Endothelial cell of umbilical vein (primary cell): ENCODE results near the gene SLC37A1.

Source experiments
- GATA2 ChIP-seq: IDR thresholded peaks from 2 replicates; pipeline ENCODE4 v1.7.0; 2011; ENCODE audit warnings: low read depth, mild to moderate bottlenecking, moderate library complexity, mixed read lengths, low read length; ENCODE audit not compliant: insufficient read length, insufficient read depth
- TF ChIP-seq, protein P1 (sequence below), 2 donors: IDR thresholded peaks; 1 replicate in 1 of 2; 2 replicates in 1 of 2; pipeline ENCODE4 v1.5.1; 2011; ENCODE audit warnings: low read length in 2 of 2, mild to moderate bottlenecking in 2 of 2, moderate library complexity in 2 of 2, control low read depth in 1 of 2, inconsistent platforms in 1 of 2, low read depth in 1 of 2; ENCODE audit not compliant: insufficient read depth in 1 of 2; ENCODE audit errors: extremely low read depth in 1 of 2

- TF ChIP-seq, protein P1, sequence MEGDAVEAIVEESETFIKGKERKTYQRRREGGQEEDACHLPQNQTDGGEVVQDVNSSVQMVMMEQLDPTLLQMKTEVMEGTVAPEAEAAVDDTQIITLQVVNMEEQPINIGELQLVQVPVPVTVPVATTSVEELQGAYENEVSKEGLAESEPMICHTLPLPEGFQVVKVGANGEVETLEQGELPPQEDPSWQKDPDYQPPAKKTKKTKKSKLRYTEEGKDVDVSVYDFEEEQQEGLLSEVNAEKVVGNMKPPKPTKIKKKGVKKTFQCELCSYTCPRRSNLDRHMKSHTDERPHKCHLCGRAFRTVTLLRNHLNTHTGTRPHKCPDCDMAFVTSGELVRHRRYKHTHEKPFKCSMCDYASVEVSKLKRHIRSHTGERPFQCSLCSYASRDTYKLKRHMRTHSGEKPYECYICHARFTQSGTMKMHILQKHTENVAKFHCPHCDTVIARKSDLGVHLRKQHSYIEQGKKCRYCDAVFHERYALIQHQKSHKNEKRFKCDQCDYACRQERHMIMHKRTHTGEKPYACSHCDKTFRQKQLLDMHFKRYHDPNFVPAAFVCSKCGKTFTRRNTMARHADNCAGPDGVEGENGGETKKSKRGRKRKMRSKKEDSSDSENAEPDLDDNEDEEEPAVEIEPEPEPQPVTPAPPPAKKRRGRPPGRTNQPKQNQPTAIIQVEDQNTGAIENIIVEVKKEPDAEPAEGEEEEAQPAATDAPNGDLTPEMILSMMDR (IDR thresholded peaks at IDR 0.05; ENCODE audit: extremely low read depth in 1 of 2, insufficient read depth in 1 of 2, low read depth in 1 of 2, low read length in 2 of 2): no peak
- no peak for TF ChIP-seq GATA2
Observed at GRCh38 chr21:42584296-42584641, 70.6 kb downstream of the SLC37A1 start.
